GM21619 (cell line): ENCODE measurements around the gene PANK2.

Source experiments
- ATAC-seq: cut with Tn5 transposase; IDR thresholded peaks from one replicate; pipeline ENCODE4 v1.9.1; 2021; ENCODE audit not compliant: unreplicated experiment

PANK2 gene

GRCh38 chr20:3900187-3900604, 11.0 kb downstream of the PANK2 start:
- no peak for ATAC-seq

GRCh38 chr20:3901028-3901705, 12.0 kb downstream of the PANK2 start:
- ATAC-seq = no peak

DNA sequence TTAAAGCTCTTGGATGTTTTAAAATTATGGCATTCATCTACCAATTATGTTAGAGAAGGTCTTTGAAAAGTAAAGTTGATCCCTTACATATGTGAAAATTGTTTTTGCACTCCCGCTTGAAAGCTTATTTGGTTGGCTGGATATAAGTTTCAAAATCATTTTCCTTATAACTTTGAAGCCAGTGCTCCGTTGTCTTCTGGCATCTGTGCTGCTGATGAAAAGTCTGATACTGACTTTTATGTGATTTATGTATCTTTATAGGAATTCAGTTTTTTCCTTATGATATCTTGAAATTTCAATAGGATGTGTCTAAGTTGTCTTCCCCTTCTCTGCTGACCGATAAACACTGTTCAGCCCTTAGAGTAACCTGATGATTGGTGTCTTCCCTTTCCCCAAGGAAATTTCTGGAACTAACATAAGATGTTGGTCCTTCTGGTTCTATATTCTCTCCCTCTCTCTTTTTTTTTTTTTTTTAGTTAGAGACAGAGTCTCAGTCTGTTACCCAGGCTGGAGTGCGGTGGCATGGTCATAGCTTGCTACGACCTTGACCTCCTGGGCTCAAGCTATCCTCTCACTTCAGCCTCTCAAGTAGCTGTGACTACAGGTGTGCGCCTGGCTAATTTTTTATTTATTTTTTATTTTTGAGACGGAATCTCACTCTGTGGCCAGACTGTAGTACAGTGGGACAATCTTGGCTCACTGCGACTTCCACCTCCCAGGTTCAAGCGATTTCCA, 12.7 kb downstream of the PANK2 start:
- no peak for ATAC-seq

DNA sequence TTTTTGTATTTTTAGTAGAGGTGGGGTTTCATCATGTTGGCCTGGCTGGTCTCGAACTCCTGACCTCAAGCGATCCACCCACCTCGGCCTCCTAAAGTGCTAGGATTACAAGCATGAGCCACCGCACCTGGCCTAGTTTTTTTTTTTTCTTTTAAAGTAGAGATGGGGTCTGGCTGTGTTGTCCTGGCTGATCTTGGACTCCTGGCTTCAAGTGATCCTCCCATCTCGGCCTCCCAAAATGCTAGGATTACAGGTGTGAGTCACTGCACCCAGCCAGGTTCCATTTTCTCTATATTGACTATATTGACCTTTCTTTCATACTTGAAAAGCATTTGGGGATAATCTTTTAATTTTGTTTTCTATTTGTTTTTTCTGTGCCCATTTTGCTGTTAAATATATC, 13.3 kb downstream of the PANK2 start:
- no peak for ATAC-seq

- no peak for ATAC-seq
Observed at GRCh38 chr20:3904224-3904623, 15.0 kb downstream of the PANK2 start.

GRCh38 chr20:3904857-3905256, 15.7 kb downstream of the PANK2 start:
- no peak for ATAC-seq

- peak; percentile 82 for ATAC-seq
Observed at GRCh38 chr20:3906744-3907721, 17.8 kb downstream of the PANK2 start.

DNA sequence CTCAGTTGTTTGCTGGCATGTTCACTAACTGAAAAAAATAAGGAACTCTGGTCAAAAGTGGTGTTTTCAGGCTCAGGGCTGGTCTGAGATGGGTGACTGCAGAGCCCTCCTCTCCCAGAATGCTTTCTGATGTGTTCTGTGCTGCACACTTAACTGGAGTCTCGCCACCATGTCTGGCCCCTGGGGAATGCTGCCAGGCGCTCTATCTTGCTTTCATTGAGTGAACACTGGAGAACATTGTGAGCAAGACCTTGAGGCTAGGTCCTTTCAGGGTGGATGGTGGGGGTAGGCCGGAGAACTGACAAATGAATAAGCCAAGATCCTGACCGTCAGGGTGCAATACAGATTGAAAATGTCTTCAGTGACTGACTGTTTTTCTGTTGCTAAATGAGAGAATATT, 19.5 kb downstream of the PANK2 start:
- no peak for ATAC-seq

DNA sequence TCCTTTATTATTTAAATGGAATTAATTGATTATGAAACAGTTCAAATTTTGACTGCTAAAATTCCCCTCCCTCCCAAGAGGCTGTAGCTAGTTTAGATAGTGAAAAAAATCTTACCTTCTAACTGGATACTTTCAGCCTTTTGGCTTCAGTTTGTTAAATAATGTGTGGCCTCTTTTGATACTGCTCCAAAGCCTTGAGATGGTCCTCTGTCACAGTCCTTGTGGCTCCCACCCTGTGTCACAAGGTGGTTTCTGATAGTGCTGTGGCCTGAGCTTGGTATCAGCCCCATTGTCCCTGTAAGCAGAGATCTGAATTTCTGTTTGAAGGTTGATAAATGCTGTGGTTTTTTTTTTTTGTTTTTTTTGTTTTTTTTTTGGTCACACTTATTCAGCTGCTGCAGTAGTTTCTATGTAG, 20.8 kb downstream of the PANK2 start:
- no peak for ATAC-seq

GRCh38 chr20:3910853-3911252, 21.7 kb downstream of the PANK2 start:
- ATAC-seq = no peak

DNA sequence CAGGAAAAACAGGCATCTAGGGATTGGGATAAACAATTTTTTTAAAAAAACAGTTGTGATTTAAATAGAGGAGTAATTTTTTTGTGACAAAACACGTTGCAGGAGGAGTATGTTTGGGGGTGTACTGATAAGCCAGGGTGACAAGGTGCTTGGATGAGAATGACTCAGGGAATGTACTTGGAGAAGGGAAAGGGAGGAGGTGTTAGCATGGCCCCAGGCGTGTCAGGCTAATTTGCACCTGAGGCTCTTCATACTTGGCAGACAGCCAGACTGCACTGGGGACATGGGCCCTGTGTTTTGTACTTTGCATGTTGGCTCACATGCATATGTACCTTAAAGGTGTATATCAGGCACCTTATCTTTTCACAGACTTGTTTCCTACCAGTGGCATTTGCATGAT, 22.8 kb downstream of the PANK2 start:
- no peak for ATAC-seq

DNA sequence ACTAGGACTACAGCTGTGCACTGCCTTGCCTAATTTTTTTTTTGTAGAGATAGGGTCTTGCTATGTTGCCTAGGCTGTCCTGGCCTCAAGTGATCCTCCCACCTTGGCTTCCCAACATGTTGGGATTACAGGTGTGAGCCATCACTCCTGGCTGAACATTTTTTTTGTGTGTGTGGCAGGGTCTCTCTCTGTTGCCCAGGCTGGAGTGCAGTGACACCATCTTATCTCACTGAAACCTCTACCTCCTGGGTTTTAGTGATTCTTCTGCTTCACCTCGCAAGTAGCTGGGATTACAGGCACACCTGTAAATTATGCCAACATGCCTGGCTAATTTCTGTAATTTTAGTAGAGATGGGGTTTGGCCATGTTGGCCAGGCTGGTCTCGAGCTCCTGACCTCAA, 25.3 kb downstream of the PANK2 start:
- ATAC-seq = no peak

DNA sequence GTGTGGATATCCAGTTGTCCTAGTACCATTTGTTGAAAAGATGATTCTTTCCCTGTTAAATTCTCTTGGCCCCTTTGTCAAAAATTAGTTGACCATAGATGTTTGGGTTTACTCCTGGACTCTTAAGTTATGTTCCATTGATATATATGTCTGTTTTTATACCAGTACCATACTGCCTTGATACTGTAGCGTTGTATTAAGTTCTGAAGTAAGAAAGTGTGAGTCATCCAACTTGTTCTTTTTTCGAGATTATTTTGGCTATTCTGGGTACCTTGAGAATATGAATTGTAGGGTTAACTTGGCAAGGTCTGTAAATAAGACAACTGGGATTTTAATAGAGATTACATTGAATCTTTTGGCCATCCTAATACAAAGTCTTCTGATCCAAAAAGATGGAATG, 26.5 kb downstream of the PANK2 start:
- ATAC-seq = no peak

- ATAC-seq = no peak
Observed at GRCh38 chr20:3916364-3916763, 27.2 kb downstream of the PANK2 start.

GRCh38 chr20:3919352-3919751, 30.2 kb downstream of the PANK2 start:
- ATAC-seq = no peak

- no peak for ATAC-seq
Observed at GRCh38 chr20:3922223-3922982, 33.2 kb downstream of the PANK2 start.

- no peak for ATAC-seq
Observed at GRCh38 chr20:3922983-3923339, 33.8 kb downstream of the PANK2 start.

DNA sequence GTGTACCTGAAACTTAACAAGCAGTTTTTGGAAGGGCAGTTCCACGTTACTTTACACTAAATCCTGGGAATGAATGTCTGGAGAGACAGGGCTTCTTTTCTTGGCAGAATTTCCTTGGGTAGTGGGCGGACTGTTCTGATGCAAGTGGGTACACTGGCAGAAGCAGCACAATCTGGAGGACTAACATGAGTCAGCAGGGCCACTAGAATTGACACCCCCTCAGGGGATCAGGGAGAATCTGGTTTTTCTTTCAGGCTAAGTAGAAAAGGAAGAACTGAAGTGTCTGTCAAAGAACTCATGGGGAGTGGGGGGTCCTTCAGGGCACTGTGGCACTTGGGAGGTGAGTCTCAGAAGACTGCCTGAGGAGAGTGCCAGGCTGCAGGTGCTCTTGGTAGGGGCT, 34.6 kb downstream of the PANK2 start:
- ATAC-seq = no peak

DNA sequence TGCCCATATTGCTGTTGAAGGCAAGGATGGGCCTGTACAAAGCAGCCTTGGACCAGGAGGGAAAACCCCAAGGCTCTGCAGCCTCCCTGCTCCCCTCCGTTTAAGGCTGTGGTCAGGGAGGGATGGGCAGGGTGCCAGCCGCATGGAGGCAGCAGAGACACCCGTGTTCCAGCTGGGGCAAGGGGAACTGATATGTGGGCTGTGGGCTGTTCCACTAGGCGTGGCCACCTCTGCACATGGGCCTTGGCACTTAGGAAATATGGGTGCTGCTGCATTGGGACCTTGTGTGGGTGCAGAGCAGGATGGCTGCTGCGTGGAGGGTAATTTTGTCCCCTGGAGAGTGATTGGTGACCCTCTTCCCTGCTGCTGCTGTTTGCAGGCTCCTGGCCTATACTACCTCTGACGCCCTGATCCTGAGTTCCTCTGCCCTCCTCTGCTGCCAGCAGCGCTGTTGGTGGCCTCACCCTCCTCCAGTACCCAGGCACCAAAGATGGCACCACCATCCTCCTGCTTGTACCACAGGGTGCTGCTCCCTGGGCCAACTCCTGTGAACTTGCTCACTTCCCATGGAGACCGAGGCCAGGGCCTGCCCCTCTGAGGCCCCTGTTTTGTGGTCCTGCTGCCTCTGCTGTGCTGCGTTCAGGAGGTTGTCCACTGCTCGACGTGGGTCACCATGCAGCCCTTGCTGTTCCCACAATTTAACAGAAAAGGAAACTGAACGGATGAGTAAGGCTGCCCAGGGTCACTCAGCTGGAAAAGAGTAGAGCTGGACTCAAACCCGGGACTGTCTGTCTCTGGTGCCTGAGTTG, 35.3 kb downstream of the PANK2 start:
- no peak for ATAC-seq

- no peak for ATAC-seq
Observed at GRCh38 chr20:3925113-3925695, 36.0 kb downstream of the PANK2 start.
